GM12892 (cell line): Measurements from ENCODE around the gene CFLAR.

Source experiments
- POLR2A ChIP-seq: IDR thresholded peaks from 2 replicates; pipeline ENCODE4 v1.6.1; 2011; ENCODE audit warnings: low read depth, low read length, control low read depth
- POLR2AphosphoS5 ChIP-seq: IDR thresholded peaks from 2 replicates; pipeline ENCODE4 v1.6.1; 2011; ENCODE audit warnings: low read depth, low read length, control low read depth
- TAF1 ChIP-seq: IDR thresholded peaks from 2 replicates; pipeline ENCODE4 v1.6.1; 2011; ENCODE audit warnings: low read depth, mild to moderate bottlenecking, control low read depth, low read length, borderline replicate concordance

GRCh38 chr2:201107624-201108023 lies 8.3 kb upstream of the CFLAR start:
- TF ChIP-seq POLR2A (no peak), POLR2AphosphoS5 (no peak), TAF1 (no peak)
